ENCODE results near the gene ZSWIM8.
"Not testable (repeated sequence)": the region's sequence is repeated elsewhere in the genome, so short reads cannot be mapped to it uniquely, and the experiment has no call there.

ZSWIM8 gene

GRCh38 chr10:73814276-73814895 is 29.0 kb downstream of the ZSWIM8 start:
- DNase-seq (ENCODE audit: low read depth): no peak

- DNase-seq (ENCODE audit: low read depth): no peak
These were observed 29.7 kb downstream of the ZSWIM8 start for GRCh38 chr10:73814896-73815718.

GRCh38 chr10:73815719-73816030 is 30.3 kb downstream of the ZSWIM8 start:
- no peak for DNase-seq (ENCODE audit: low read depth)

GRCh38 chr10:73816917-73817729 is 31.7 kb downstream of the ZSWIM8 start:
- no peak for DNase-seq (ENCODE audit: low read depth)

- no peak for DNase-seq (ENCODE audit: low read depth)
These were observed 32.4 kb downstream of the ZSWIM8 start for GRCh38 chr10:73817826-73818225.

GRCh38 chr10:73818402-73818801 is 33.0 kb downstream of the ZSWIM8 start:
- no peak for DNase-seq (ENCODE audit: low read depth)

GRCh38 chr10:73819081-73819480 is 33.7 kb downstream of the ZSWIM8 start:
- DNase-seq (ENCODE audit: low read depth): no peak

- DNase-seq (ENCODE audit: low read depth): no peak
These were observed 34.2 kb downstream of the ZSWIM8 start for GRCh38 chr10:73819513-73820093.

GRCh38 chr10:73823391-73823790 is 38.0 kb downstream of the ZSWIM8 start:
- DNase-seq (ENCODE audit: low read depth): no peak

- no peak for DNase-seq (ENCODE audit: low read depth)
These were observed 38.8 kb downstream of the ZSWIM8 start for GRCh38 chr10:73824146-73824725.

GRCh38 chr10:73827346-73828089 is 42.1 kb downstream of the ZSWIM8 start:
- no peak for DNase-seq (ENCODE audit: low read depth)

GRCh38 chr10:73828161-73828560 is 42.8 kb downstream of the ZSWIM8 start:
- no peak for DNase-seq (ENCODE audit: low read depth)

GRCh38 chr10:73829090-73829489 is 43.7 kb downstream of the ZSWIM8 start:
- DNase-seq (ENCODE audit: low read depth): not testable (repeated sequence)

GRCh38 chr10:73836427-73836980 is 51.1 kb downstream of the ZSWIM8 start:
- no peak for DNase-seq (ENCODE audit: low read depth)

GRCh38 chr10:73837072-73837471 is 51.7 kb downstream of the ZSWIM8 start:
- no peak for DNase-seq (ENCODE audit: low read depth)

GRCh38 chr10:73838008-73838567 is 52.7 kb downstream of the ZSWIM8 start:
- no peak for DNase-seq (ENCODE audit: low read depth)

GRCh38 chr10:73838827-73839226 is 53.4 kb downstream of the ZSWIM8 start:
- no peak for DNase-seq (ENCODE audit: low read depth)

GRCh38 chr10:73839276-73839966 is 54.0 kb downstream of the ZSWIM8 start:
- DNase-seq (ENCODE audit: low read depth): no peak

GRCh38 chr10:73840056-73840402 is 54.6 kb downstream of the ZSWIM8 start:
- DNase-seq (ENCODE audit: low read depth): no peak

- DNase-seq (ENCODE audit: low read depth): no peak
These were observed 55.1 kb downstream of the ZSWIM8 start for GRCh38 chr10:73840403-73841060.
